ENCODE data around the gene POLDIP3. TPM values are rescaled to one million over a fixed set of nuclear protein-coding genes. Genes with fewer than 3 reads are reported as not detected.

Gene POLDIP3
- total RNA-seq, 1 donor from 2014 or later: 66.9 TPM

DNA sequence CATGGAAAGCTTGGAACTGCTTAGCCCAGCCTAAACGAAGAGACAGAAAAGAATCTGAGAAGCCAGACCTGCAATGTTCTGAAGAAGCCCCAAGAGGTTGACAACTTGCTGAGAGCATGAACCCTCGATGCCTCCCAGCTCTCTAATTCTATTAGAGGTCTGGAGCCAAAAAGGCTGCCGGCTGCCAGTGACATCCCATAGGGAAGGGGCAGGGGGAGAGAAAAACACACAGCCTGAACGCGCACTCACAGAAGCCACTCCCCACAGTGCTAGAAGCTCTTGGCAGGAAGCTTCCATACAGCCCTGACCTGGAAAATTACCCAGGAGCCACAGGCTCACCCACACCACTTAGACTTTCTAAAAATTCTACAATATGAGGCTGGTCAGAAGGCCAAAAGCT is 18.3 kb downstream of the POLDIP3 start:
- no peak overlapping the region for H3K4me3 ChIP-seq
- H3K4me1 ChIP-seq: peaks cover 3% of the 10 kb centered on the region
- peaks cover 100% of the 10 kb centered on the region for H3K36me3 ChIP-seq
- H3K27me3 ChIP-seq: no peaks in the 10 kb centered on the region
- DNase-seq (no peak), ATAC-seq (peak; percentile 78)
- H3K9me3 ChIP-seq: no peaks in the 10 kb centered on the region
- TF ChIP-seq, protein P1, sequence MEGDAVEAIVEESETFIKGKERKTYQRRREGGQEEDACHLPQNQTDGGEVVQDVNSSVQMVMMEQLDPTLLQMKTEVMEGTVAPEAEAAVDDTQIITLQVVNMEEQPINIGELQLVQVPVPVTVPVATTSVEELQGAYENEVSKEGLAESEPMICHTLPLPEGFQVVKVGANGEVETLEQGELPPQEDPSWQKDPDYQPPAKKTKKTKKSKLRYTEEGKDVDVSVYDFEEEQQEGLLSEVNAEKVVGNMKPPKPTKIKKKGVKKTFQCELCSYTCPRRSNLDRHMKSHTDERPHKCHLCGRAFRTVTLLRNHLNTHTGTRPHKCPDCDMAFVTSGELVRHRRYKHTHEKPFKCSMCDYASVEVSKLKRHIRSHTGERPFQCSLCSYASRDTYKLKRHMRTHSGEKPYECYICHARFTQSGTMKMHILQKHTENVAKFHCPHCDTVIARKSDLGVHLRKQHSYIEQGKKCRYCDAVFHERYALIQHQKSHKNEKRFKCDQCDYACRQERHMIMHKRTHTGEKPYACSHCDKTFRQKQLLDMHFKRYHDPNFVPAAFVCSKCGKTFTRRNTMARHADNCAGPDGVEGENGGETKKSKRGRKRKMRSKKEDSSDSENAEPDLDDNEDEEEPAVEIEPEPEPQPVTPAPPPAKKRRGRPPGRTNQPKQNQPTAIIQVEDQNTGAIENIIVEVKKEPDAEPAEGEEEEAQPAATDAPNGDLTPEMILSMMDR (IDR thresholded peaks at IDR 0.05): no peak
- H3K27ac ChIP-seq: no peak overlapping the region
- intact Hi-C loops (cut with DNase I): no loop called here

DNA sequence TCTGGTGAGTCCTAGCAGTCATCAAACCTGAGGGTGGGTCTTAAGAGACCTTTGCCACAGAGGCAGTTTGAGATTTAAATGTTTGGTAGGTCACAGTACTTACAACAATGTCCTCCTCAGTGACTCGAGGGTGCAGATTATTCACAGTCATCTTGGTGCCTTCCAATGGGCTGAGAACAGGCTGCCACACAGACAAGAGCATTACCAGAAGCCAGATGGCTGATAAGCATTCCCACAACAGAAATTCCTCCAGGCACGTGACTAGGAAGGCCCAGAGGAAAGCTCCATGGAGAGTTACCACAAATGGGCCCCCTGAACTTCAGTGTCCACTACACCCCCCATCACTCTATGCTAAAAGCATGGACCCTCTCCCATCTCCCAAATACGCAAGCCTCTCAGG is 19.2 kb downstream of the POLDIP3 start:
- Histone ChIP-seq H3K9me3 (no peaks in the 10 kb centered on the region), H3K27me3 (no peaks in the 10 kb centered on the region), H3K36me3 (peaks cover 100% of the 10 kb centered on the region), H3K27ac (no peak overlapping the region), H3K4me3 (no peak overlapping the region), H3K4me1 (no peaks in the 10 kb centered on the region)
- DNase-seq (no peak), ATAC-seq (no peak)
- intact Hi-C loops (cut with DNase I): no loop called here
- TF ChIP-seq, protein P1 (IDR thresholded peaks at IDR 0.05): no peak

DNA sequence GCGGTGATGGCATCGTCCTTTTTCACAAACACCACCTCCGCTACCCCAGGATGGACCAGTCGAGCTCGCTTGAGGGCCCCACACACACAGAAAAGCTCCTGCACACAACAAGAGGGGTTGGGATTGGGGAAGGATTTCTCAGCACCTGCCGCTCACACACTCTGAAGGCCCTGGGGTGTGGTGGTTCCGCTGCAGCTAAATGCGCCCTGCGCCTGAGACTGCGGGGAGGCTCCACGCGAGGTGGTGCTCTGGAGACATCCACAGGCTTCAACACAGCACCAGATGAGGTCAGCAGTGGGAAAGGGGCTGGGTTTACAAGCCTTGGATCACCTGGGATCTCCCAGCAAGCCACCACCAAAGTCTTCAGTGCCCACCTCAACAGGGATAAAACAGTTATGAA is 22.7 kb downstream of the POLDIP3 start:
- Histone ChIP-seq H3K4me1 (peaks cover 5% of the 10 kb centered on the region), H3K36me3 (peaks cover 99% of the 10 kb centered on the region), H3K9me3 (no peaks in the 10 kb centered on the region), H3K4me3 (no peak overlapping the region), H3K27ac (no peak overlapping the region), H3K27me3 (no peaks in the 10 kb centered on the region)
- TF ChIP-seq, protein P1 (IDR thresholded peaks at IDR 0.05): no peak
- no peak for ATAC-seq
- no peak for DNase-seq
- intact Hi-C loops (cut with DNase I): no loop called here

DNA sequence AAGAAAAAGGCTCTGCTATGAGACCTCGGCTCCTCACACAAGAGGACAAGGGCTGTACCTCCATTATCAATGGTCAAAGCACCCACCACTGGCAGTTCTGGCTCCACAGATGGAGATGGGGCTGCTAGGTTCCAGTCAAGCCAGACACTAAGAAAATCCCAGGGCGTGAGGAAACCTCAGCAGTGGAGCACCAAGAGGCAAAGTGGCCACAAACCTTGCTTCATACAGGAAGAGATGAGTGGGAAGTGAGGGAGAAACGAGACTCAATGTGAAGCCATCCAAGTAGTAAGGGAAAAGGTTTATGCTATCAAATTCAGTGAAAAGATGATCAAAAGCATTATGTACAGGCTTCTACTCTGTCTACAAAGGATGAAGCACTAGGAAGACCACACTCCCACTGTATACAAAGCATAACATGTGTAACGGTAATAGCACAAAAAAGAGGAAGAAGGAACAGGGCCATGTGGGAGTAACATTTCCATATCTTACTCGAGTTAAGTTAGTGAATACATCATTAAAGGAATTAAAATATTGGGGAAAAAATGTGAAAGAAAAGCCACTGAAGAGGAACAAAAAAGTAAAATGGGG is 27.0 kb downstream of the POLDIP3 start:
- intact Hi-C loops (cut with DNase I): no loop called here
- TF ChIP-seq, protein P1 (IDR thresholded peaks at IDR 0.05): no peak
- Histone ChIP-seq H3K9me3 (no peaks in the 10 kb centered on the region), H3K4me3 (no peak overlapping the region), H3K36me3 (peaks cover 97% of the 10 kb centered on the region), H3K27ac (no peak overlapping the region), H3K4me1 (peaks cover 11% of the 10 kb centered on the region), H3K27me3 (no peaks in the 10 kb centered on the region)
- ATAC-seq: peak; percentile 72
- DNase-seq: no peak

DNA sequence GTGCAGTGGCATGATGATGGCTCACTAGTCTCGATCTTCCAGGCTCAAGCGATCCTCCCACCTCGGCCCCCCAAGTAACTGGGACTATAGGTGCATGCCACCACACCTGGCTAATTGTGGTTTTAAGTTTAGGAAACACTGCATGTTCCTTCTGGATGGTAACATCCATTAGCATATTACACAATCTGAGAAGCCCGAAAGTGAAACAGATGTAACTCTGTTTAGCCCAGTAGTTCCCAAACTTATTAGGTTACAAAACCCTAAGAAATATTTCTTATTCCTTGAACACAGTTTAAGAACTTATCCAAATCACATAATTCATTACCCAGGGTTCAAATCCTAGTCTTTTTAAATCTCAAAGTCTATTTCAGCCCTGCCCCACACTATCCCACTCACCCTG is 28.3 kb downstream of the POLDIP3 start:
- intact Hi-C loops (cut with DNase I): no loop called here
- no peak for ATAC-seq
- no peak overlapping the region for H3K27ac ChIP-seq

More for the DNA sequence above, 28.3 kb downstream of the POLDIP3 start:
- no peak for DNase-seq
- Histone ChIP-seq H3K4me1 (peaks cover 11% of the 10 kb centered on the region), H3K9me3 (no peaks in the 10 kb centered on the region), H3K4me3 (no peak overlapping the region), H3K27me3 (no peaks in the 10 kb centered on the region), H3K36me3 (peaks cover 84% of the 10 kb centered on the region)
- TF ChIP-seq, protein P1 (IDR thresholded peaks at IDR 0.05): no peak

Data from upper lobe of right lung (tissue), 1 donor.